ENCODE data around the gene LLGL2. TPM values are rescaled to one million over a fixed set of nuclear protein-coding genes. Genes with fewer than 3 reads are reported as not detected.
"Not testable (repeated sequence)": the region's sequence is repeated elsewhere in the genome, so short reads cannot be mapped to it uniquely, and the experiment has no call there.

Gene LLGL2
- total RNA-seq, 1 donor from 2014 or later: 3.6 TPM

GRCh38 chr17:75574404-75575036 lies 49.0 kb downstream of the LLGL2 start:
- intact Hi-C loops (cut with DNase I): no loop called here
- DNase-seq: no peak
- ATAC-seq (ENCODE audit: poor library complexity): no peak

- intact Hi-C loops (cut with DNase I): no loop called here
- ATAC-seq (ENCODE audit: poor library complexity) (no peak), DNase-seq (no peak)
Observed at GRCh38 chr17:75575197-75575596, 49.7 kb downstream of the LLGL2 start.

- ATAC-seq (ENCODE audit: poor library complexity) (no peak), DNase-seq (no peak)
- intact Hi-C loops (cut with DNase I): no loop called here
Observed at GRCh38 chr17:75575728-75576127, 50.2 kb downstream of the LLGL2 start.

GRCh38 chr17:75576661-75577060 lies 51.2 kb downstream of the LLGL2 start:
- no peak for ATAC-seq (ENCODE audit: poor library complexity)
- DNase-seq: no peak
- intact Hi-C loops (cut with DNase I): no loop called here

- not testable (repeated sequence) for ATAC-seq (ENCODE audit: poor library complexity)
Observed at GRCh38 chr17:75581121-75581725, 55.7 kb downstream of the LLGL2 start.

GRCh38 chr17:75583197-75583596 lies 57.7 kb downstream of the LLGL2 start:
- intact Hi-C loops (cut with DNase I): loop anchor here (10.0 kb wide), 1 partner anchor 158 kb away; no protein-coding TSS in a partner anchor
- not testable (repeated sequence) for ATAC-seq (ENCODE audit: poor library complexity); DNase-seq

More at GRCh38 chr17:75581121-75581725, 55.7 kb downstream of the LLGL2 start:
- intact Hi-C loops (cut with DNase I): loop anchor here (10.0 kb wide), 1 partner anchor 156 kb away; no protein-coding TSS in a partner anchor
- DNase-seq: not testable (repeated sequence)

- DNase-seq (no peak), ATAC-seq (ENCODE audit: poor library complexity) (no peak)
- intact Hi-C loops (cut with DNase I): loop anchor here (5.0 to 10.0 kb wide), 2 partner anchors 63 to 160 kb away; no protein-coding TSS in a partner anchor
Observed at GRCh38 chr17:75584849-75585175, 59.3 kb downstream of the LLGL2 start.

- ATAC-seq (ENCODE audit: poor library complexity) (peak; percentile 51), DNase-seq (peak; percentile 82)
- intact Hi-C loops (cut with DNase I): loop anchor here (5.0 to 10.0 kb wide), 2 partner anchors 66 to 163 kb away; no protein-coding TSS in a partner anchor
Observed at GRCh38 chr17:75587675-75588595, 62.4 kb downstream of the LLGL2 start, which contains the start of gene MYO15B. Gene MYO15B, plus strand, starts transcription at chr17:75587800. Its CDS starts 258 bp downstream, at chr17:75588058.

GRCh38 chr17:75588596-75589011 lies 63.1 kb downstream of the LLGL2 start:
- DNase-seq (no peak), ATAC-seq (ENCODE audit: poor library complexity) (peak; percentile 29)
- intact Hi-C loops (cut with DNase I): loop anchor here (5.0 to 10.0 kb wide), 2 partner anchors 66 to 164 kb away; no protein-coding TSS in a partner anchor

GRCh38 chr17:75589012-75589918 lies 63.8 kb downstream of the LLGL2 start:
- intact Hi-C loops (cut with DNase I): loop anchor here (5.0 to 10.0 kb wide), 2 partner anchors 67 to 164 kb away; no protein-coding TSS in a partner anchor
- peak; percentile 93 for ATAC-seq (ENCODE audit: poor library complexity)
- DNase-seq: peak; percentile 98

GRCh38 chr17:75589919-75590303 lies 64.4 kb downstream of the LLGL2 start:
- DNase-seq (no peak), ATAC-seq (ENCODE audit: poor library complexity) (peak; percentile 0)
- intact Hi-C loops (cut with DNase I): loop anchor here (5.0 to 10.0 kb wide), 2 partner anchors 68 to 165 kb away; no protein-coding TSS in a partner anchor

- ATAC-seq (ENCODE audit: poor library complexity) (no peak), DNase-seq (no peak)
- intact Hi-C loops (cut with DNase I): no loop called here
Observed at GRCh38 chr17:75590314-75590761, 64.8 kb downstream of the LLGL2 start.

- intact Hi-C loops (cut with DNase I): no loop called here
- DNase-seq: no peak
- ATAC-seq (ENCODE audit: poor library complexity): no peak
Observed at GRCh38 chr17:75590849-75591721, 65.6 kb downstream of the LLGL2 start.

GRCh38 chr17:75591722-75592302 lies 66.3 kb downstream of the LLGL2 start:
- DNase-seq (peak; percentile 24), ATAC-seq (ENCODE audit: poor library complexity) (no peak)
- intact Hi-C loops (cut with DNase I): no loop called here

- DNase-seq: peak; percentile 31
- intact Hi-C loops (cut with DNase I): no loop called here
- no peak for ATAC-seq (ENCODE audit: poor library complexity)
Observed at GRCh38 chr17:75592348-75593020, 67.0 kb downstream of the LLGL2 start.

GRCh38 chr17:75593430-75593829 lies 67.9 kb downstream of the LLGL2 start:
- intact Hi-C loops (cut with DNase I); ATAC-seq (ENCODE audit: poor library complexity); DNase-seq: not testable (repeated sequence)

Data from Right ventricle myocardium superior (tissue), 1 donor.